Calu3 (cell line): Measurements from ENCODE around the gene ENG. TPM values are rescaled to one million over a fixed set of nuclear protein-coding genes. Genes with fewer than 3 reads are reported as not detected.

Source experiments
- BruUV-seq: library from RNA; stranded (reverse); fragments of 400-500 nt; replicated peaks from 2 replicates; lab custom pipeline; 2021; lab: Mats Ljungman, UMichigan
- CTCF ChIA-PET: fragments of 300-600 bp; sonication (Branson Sonifier 250); formaldehyde crosslinking; loops from one replicate; lab custom pipeline; 2022; ENCODE audit warnings: antibody characterized with exemption; lab: Charles Lee
- DNase-seq: peaks from one replicate; pipeline ENCODE4 v3.0.0; 2022
- H3K27ac Mint-ChIP-seq: one replicate; pipeline ENCODE4 v1.8.0; 2022; ENCODE audit warnings: mixed read lengths; ENCODE audit not compliant: unreplicated experiment
- H3K27me3 Mint-ChIP-seq: one replicate; pipeline ENCODE4 v1.8.0; 2022; ENCODE audit warnings: mixed read lengths; ENCODE audit not compliant: unreplicated experiment
- H3K36me3 Mint-ChIP-seq: one replicate; pipeline ENCODE4 v1.8.0; 2022; ENCODE audit warnings: mild to moderate bottlenecking, moderate library complexity, mixed read lengths; ENCODE audit not compliant: insufficient read depth, unreplicated experiment
- H3K4me1 Mint-ChIP-seq: one replicate; pipeline ENCODE4 v1.8.0; 2022; ENCODE audit warnings: mild to moderate bottlenecking, low read depth, mixed read lengths; ENCODE audit not compliant: unreplicated experiment
- H3K4me3 Mint-ChIP-seq: one replicate; pipeline ENCODE4 v1.8.0; 2022; ENCODE audit warnings: mild to moderate bottlenecking, low read depth, moderate library complexity, mixed read lengths; ENCODE audit not compliant: unreplicated experiment
- H3K9me3 Mint-ChIP-seq: one replicate; pipeline ENCODE4 v1.8.0; 2022; ENCODE audit warnings: low read depth, mixed read lengths; ENCODE audit not compliant: unreplicated experiment
- CTCF ChIP-seq: fragments of 200-600 bp; IDR thresholded peaks from one replicate; pipeline ENCODE4 v1.8.0; 2022; ENCODE audit warnings: antibody characterized with exemption; ENCODE audit not compliant: unreplicated experiment
- intact Hi-C: fragments of 100-400 bp; cut with micrococcal nuclease; formaldehyde crosslinking; loops from one replicate; pipeline ENCODE4 v1.10.0; 2022; ENCODE audit not compliant: unreplicated experiment
- total RNA-seq: library from RNA; stranded (reverse); gene quantifications from 2 replicates; pipeline ENCODE4 v1.2.3, GENCODE V29; 2022

ENG gene
- total RNA-seq, 1 experiment from 2014 or later: not detected

- Mint-ChIP-seq H3K4me1 (peaks cover 11% of the 10 kb centered on the region), H3K9me3 (peaks cover 2% of the 10 kb centered on the region), H3K4me3 (no peak overlapping the region), H3K27ac (no peak overlapping the region), H3K36me3 (peaks cover 10% of the 10 kb centered on the region), H3K27me3 (no peaks in the 10 kb centered on the region)
- DNase-seq: no peak
- no peak for TF ChIP-seq CTCF
- BruUV-seq: no TSS peak
- CTCF ChIA-PET: no interaction called here
- intact Hi-C loops: no loop called here
These were observed 32.0 kb upstream of the ENG start for GRCh38 chr9:127886401-127886972.

- intact Hi-C loops: no loop called here
- no peak overlapping the region for H3K27ac Mint-ChIP-seq
- peaks cover 10% of the 10 kb centered on the region for H3K36me3 Mint-ChIP-seq
- H3K27me3 Mint-ChIP-seq: no peaks in the 10 kb centered on the region
- no peak for TF ChIP-seq CTCF
- H3K4me3 Mint-ChIP-seq: no peak overlapping the region
- H3K9me3 Mint-ChIP-seq: no peaks in the 10 kb centered on the region
- peaks cover 11% of the 10 kb centered on the region for H3K4me1 Mint-ChIP-seq
- no TSS peak for BruUV-seq
- no peak for DNase-seq
- CTCF ChIA-PET: interaction anchor here (1.1 kb wide), 1 partner anchor 53 kb away, joined by 3 read pairs; no protein-coding TSS in a partner anchor
These were observed 31.2 kb upstream of the ENG start for GRCh38 chr9:127885508-127886281.

GRCh38 chr9:127884976-127885490 is 30.6 kb upstream of the ENG start:
- intact Hi-C loops: no loop called here
- H3K27ac Mint-ChIP-seq: peak overlapping the region; percentile 76
- no peak for DNase-seq
- no peak for TF ChIP-seq CTCF
- peak overlapping the region; percentile 27 for H3K4me3 Mint-ChIP-seq
- no peaks in the 10 kb centered on the region for H3K9me3 Mint-ChIP-seq
- H3K36me3 Mint-ChIP-seq: peaks cover 10% of the 10 kb centered on the region
- no peaks in the 10 kb centered on the region for H3K27me3 Mint-ChIP-seq
- H3K4me1 Mint-ChIP-seq: peaks cover 11% of the 10 kb centered on the region
- CTCF ChIA-PET: interaction anchor here (1.1 kb wide), 1 partner anchor 54 kb away, joined by 3 read pairs; no protein-coding TSS in a partner anchor
- no TSS peak for BruUV-seq

- intact Hi-C loops: no loop called here
- no peaks in the 10 kb centered on the region for H3K27me3 Mint-ChIP-seq
- DNase-seq: peak; percentile 84
- no peak for TF ChIP-seq CTCF
- H3K27ac Mint-ChIP-seq: peak overlapping the region; percentile 76
- H3K4me1 Mint-ChIP-seq: peaks cover 11% of the 10 kb centered on the region
- peaks cover 10% of the 10 kb centered on the region for H3K36me3 Mint-ChIP-seq
- H3K4me3 Mint-ChIP-seq: peak overlapping the region; percentile 27
- H3K9me3 Mint-ChIP-seq: no peaks in the 10 kb centered on the region
- BruUV-seq: no TSS peak
- CTCF ChIA-PET: no interaction called here
These were observed 30.0 kb upstream of the ENG start for GRCh38 chr9:127884427-127884911.
